ENCODE results near the gene SLC6A18. TPM values are rescaled to one million over a fixed set of nuclear protein-coding genes. Genes with fewer than 3 reads are reported as not detected.

Gene SLC6A18
- total and polyA plus RNA-seq, 2 of the 13 experiments (the other 11 are each of a cell fraction or from before 2014, with no cell fraction given), result not detected

GRCh38 chr5:1206521-1207412 is 18.4 kb upstream of the SLC6A18 start:
- Histone ChIP-seq H4K20me1 (ENCODE audit: insufficient read depth, low read length) (no peaks in the 10 kb centered on the region), H3K4me1 (ENCODE audit: insufficient read depth, low read length) (peaks cover 16% of the 10 kb centered on the region), H2AFZ (ENCODE audit: low read length) (no peak overlapping the region), H3K4me3 (replicated peaks in 1 of 3; ENCODE audit: insufficient read depth in 1 of 3, low read depth in 2 of 3, low read length in 3 of 3) (no peak overlapping the region), H3K9ac (ENCODE audit: insufficient read depth, low read depth, low read length) (no peak overlapping the region), H3K36me3 (replicated peaks in 1 of 2; ENCODE audit: control insufficient read depth in 1 of 2, insufficient read depth in 2 of 2, low read length in 2 of 2) (no peaks in the 10 kb centered on the region), H3K27me3 (ENCODE audit: control insufficient read depth in 1 of 2, insufficient read depth in 2 of 2, low read length in 2 of 2) (peaks cover 15 to 76% of the 10 kb centered on the region in 2 experiments), H3K4me2 (ENCODE audit: low read depth, low read length) (no peak overlapping the region), H3K79me2 (ENCODE audit: insufficient read depth, low read length) (no peaks in the 10 kb centered on the region), H3K27ac (ENCODE audit: extremely low read length, insufficient read depth, low read length) (no peak overlapping the region), H3K9me3 (ENCODE audit: low read length) (no peaks in the 10 kb centered on the region)
- DNase-seq (ENCODE audit: low spot score) (no peak), FAIRE-seq (no peak), ATAC-seq (no peak)
- intact Hi-C loops (cut with micrococcal nuclease; ENCODE audit: unreplicated experiment) (loop anchor here (10.0 kb wide), 1 partner anchor 438 kb away; no protein-coding TSS in a partner anchor), in situ Hi-C loops (cut with HindIII; ENCODE audit: extremely low pct_ligation_motif_present, low pct_unique_long_range_greater_than_20kb) (no loop called here)
- BruUV-seq (replicated peaks), result no TSS peak
- no peak for TF ChIP-seq CENPT (CRISPR knock-in tag; IDR thresholded peaks at IDR 0.05; ENCODE audit: low read depth)
- no peak for TF ChIP-seq ZBTB43 (CRISPR knock-in tag; conservative IDR thresholded peaks at IDR 0.05)
- TF ChIP-seq FOXM1 (CRISPR knock-in tag; IDR thresholded peaks at IDR 0.05), result no peak
- TF ChIP-seq DZIP1 (CRISPR knock-in tag; IDR thresholded peaks at IDR 0.05), result no peak
- no peak for TF ChIP-seq MTF2 (CRISPR knock-in tag; IDR thresholded peaks at IDR 0.05; ENCODE audit: borderline replicate concordance)
- no peak for TF ChIP-seq ZNF737 (CRISPR knock-in tag; IDR thresholded peaks at IDR 0.05; ENCODE audit: borderline replicate concordance)
- TF ChIP-seq GTF3A (CRISPR knock-in tag; conservative IDR thresholded peaks at IDR 0.05), result no peak
- no peak for TF ChIP-seq SIN3A (IDR thresholded peaks at IDR 0.05; ENCODE audit: borderline replicate concordance, low read depth, low read length)
- no peak for TF ChIP-seq BRD4 (CRISPR knock-in tag; IDR thresholded peaks at IDR 0.05)
- POLR2A ChIA-PET, result interaction anchor here (0.7 kb wide), 1 partner anchor 24 kb away, joined by 3 read pairs; no protein-coding TSS in a partner anchor
- WGBS (ENCODE audit: low lambda C conversion rate), result 55% methylated on average over 11 of the region's 49 CpGs
- CTCF ChIA-PET (ENCODE audit: low intra/inter-chr PET ratio, low total read pairs), result no interaction called here

Measured in HepG2 (cell line).